Osteocyte (in vitro differentiated cells): Measurements from ENCODE around the gene KLHDC3. TPM values are rescaled to one million over a fixed set of nuclear protein-coding genes. Genes with fewer than 3 reads are reported as not detected.
A peak's percentile ranks its signal among the peaks of the same experiment; 100 is the strongest.

Source experiments
- DNase-seq: peaks from one replicate; pipeline ENCODE4 v3.0.0; 2021; ENCODE audit warnings: mixed read lengths; ENCODE audit not compliant: unreplicated experiment; ENCODE audit errors: extremely low spot score
- H3K27ac Mint-ChIP-seq: one replicate; pipeline ENCODE4 v1.8.0; 2021; ENCODE audit warnings: mild to moderate bottlenecking, mixed read lengths; ENCODE audit not compliant: unreplicated experiment
- H3K27me3 Mint-ChIP-seq: one replicate; pipeline ENCODE4 v1.8.0; 2021; ENCODE audit warnings: mixed read lengths; ENCODE audit not compliant: unreplicated experiment
- H3K36me3 Mint-ChIP-seq: one replicate; pipeline ENCODE4 v1.8.0; 2021; ENCODE audit warnings: mixed read lengths; ENCODE audit not compliant: unreplicated experiment
- H3K4me1 Mint-ChIP-seq: one replicate; pipeline ENCODE4 v1.8.0; 2021; ENCODE audit warnings: mixed read lengths; ENCODE audit not compliant: unreplicated experiment
- H3K4me3 Mint-ChIP-seq: one replicate; pipeline ENCODE4 v1.8.0; 2021; ENCODE audit warnings: mild to moderate bottlenecking, moderate library complexity, mixed read lengths; ENCODE audit not compliant: unreplicated experiment
- H3K9me3 Mint-ChIP-seq: one replicate; pipeline ENCODE4 v1.8.0; 2021; ENCODE audit warnings: mixed read lengths; ENCODE audit not compliant: unreplicated experiment
- CTCF ChIP-seq: fragments of 200-600 bp; sonication (generic); IDR thresholded peaks from 2 replicates; pipeline ENCODE4 v1.5.0; 2021; ENCODE audit warnings: antibody characterized with exemption, mild to moderate bottlenecking, moderate library complexity
- total RNA-seq: library from RNA; stranded (reverse); gene quantifications from 2 replicates; pipeline ENCODE4 v1.2.1, GENCODE V29; 2021

The KLHDC3 gene
- total RNA-seq, 1 donor from 2014 or later = 112 TPM

- H3K27ac Mint-ChIP-seq = no peak overlapping the region
- peaks cover 26% of the 10 kb centered on the region for H3K4me1 Mint-ChIP-seq
- no peaks in the 10 kb centered on the region for H3K27me3 Mint-ChIP-seq
- H3K9me3 Mint-ChIP-seq = no peaks in the 10 kb centered on the region
- DNase-seq = no peak
- H3K36me3 Mint-ChIP-seq = peaks cover 5% of the 10 kb centered on the region
- no peak for TF ChIP-seq CTCF
- no peak overlapping the region for H3K4me3 Mint-ChIP-seq
Measured at GRCh38 chr6:42974919-42975505, 39.0 kb upstream of the KLHDC3 start.

- Mint-ChIP-seq H3K36me3 (peaks cover 2% of the 10 kb centered on the region), H3K27me3 (no peaks in the 10 kb centered on the region), H3K4me3 (peak overlapping the region; percentile 81), H3K27ac (peak overlapping the region; percentile 80), H3K4me1 (peaks cover 28% of the 10 kb centered on the region), H3K9me3 (no peaks in the 10 kb centered on the region)
- TF ChIP-seq CTCF = no peak
- peak; percentile 87 for DNase-seq
Measured at GRCh38 chr6:42978487-42978838, 35.6 kb upstream of the KLHDC3 start.

- H3K4me1 Mint-ChIP-seq = peaks cover 33% of the 10 kb centered on the region
- no peaks in the 10 kb centered on the region for H3K9me3 Mint-ChIP-seq
- no peaks in the 10 kb centered on the region for H3K27me3 Mint-ChIP-seq
- TF ChIP-seq CTCF = no peak
- peak within 1 kb of the TSS; percentile 94 for H3K27ac Mint-ChIP-seq
- H3K36me3 Mint-ChIP-seq = peaks cover 2% of the 10 kb centered on the region
- DNase-seq = peak; percentile 94
- H3K4me3 Mint-ChIP-seq = peak within 1 kb of the TSS; percentile 88
Measured at GRCh38 chr6:42978839-42979522, 35.1 kb upstream of the KLHDC3 start, which contains the start of gene PEX6. Gene PEX6 (minus strand): TSS chr6:42979181. CDS start chr6:42979150, 31 bp downstream.

- Mint-ChIP-seq H3K27ac (peak overlapping the region; percentile 94), H3K9me3 (no peaks in the 10 kb centered on the region), H3K4me1 (peaks cover 34% of the 10 kb centered on the region), H3K36me3 (peaks cover 2% of the 10 kb centered on the region), H3K4me3 (peak overlapping the region; percentile 88), H3K27me3 (no peaks in the 10 kb centered on the region)
- DNase-seq = no peak
- TF ChIP-seq CTCF = no peak
Measured at GRCh38 chr6:42979523-42980177, 34.4 kb upstream of the KLHDC3 start.

- Mint-ChIP-seq H3K27ac (no peak overlapping the region), H3K4me3 (no peak overlapping the region), H3K27me3 (no peaks in the 10 kb centered on the region), H3K9me3 (no peaks in the 10 kb centered on the region), H3K36me3 (peaks cover under 1% of the 10 kb centered on the region), H3K4me1 (peaks cover 49% of the 10 kb centered on the region)
- no peak for TF ChIP-seq CTCF
- DNase-seq = no peak
Measured at GRCh38 chr6:42981836-42982235, 32.2 kb upstream of the KLHDC3 start.
